ENCODE results near the gene LAMA2.

The LAMA2 gene

GRCh38 chr6:129451187-129451586 lies 568.2 kb downstream of the LAMA2 start:
- no peak for DNase-seq (ENCODE audit: low read depth)

DNA sequence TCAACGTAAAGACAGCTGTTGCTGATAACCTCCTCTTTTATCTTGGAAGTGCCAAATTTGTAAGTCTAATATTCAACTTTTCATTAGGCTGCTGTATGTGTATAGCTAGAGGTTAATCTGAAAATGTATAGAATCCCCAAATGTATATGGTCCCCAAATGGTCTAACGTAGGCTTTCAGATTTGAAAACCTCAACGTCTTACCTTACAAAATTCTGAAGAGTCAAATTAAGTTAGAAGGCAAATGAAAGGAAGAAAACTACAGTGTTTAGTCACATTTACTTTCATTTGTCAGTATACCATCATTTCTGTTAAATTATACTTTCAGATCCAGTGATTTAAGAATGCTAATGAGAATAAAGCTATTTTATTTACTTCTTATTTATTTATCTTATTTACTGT lies 570.1 kb downstream of the LAMA2 start:
- no peak for DNase-seq (ENCODE audit: low read depth)

DNA sequence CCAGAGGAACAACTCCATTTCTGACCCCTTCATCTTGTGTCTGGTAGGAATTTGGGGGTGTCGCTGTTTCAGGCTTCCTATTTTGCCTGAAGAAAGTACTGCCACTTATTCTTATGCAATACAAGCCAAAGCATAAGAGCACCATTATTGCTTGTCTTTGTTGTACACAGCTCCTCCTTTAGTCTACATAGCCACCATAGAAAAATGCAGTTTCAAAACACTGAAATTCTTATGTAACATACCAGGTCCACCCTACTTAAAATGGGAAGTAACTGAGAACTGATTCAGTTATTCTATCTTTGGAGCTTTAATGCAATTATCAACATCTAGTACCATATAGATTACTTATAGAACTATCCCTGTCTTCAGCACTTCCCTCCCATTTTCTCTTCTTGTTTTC lies 571.5 kb downstream of the LAMA2 start:
- no peak for DNase-seq (ENCODE audit: low read depth)

- DNase-seq (ENCODE audit: low read depth): no peak
These were observed 572.3 kb downstream of the LAMA2 start for GRCh38 chr6:129455126-129455769.

DNA sequence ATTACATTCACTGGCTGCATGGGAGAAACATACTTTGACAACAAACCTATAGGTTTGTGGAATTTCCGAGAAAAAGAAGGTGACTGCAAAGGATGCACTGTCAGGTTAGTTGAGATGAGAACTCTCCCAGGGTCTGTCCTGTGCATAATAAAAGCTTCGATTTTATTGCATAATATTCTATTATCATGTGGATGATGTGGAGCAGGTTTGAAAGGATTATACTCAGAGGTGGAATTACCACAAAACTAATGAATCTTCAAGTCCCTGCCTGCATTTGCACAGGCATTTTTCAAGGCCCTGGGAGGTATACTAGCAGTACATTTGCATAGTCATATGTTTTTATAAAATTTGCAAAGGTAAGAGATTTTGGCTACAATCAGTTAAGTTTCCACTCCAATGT lies 577.3 kb downstream of the LAMA2 start:
- no peak for DNase-seq (ENCODE audit: low read depth)

DNA sequence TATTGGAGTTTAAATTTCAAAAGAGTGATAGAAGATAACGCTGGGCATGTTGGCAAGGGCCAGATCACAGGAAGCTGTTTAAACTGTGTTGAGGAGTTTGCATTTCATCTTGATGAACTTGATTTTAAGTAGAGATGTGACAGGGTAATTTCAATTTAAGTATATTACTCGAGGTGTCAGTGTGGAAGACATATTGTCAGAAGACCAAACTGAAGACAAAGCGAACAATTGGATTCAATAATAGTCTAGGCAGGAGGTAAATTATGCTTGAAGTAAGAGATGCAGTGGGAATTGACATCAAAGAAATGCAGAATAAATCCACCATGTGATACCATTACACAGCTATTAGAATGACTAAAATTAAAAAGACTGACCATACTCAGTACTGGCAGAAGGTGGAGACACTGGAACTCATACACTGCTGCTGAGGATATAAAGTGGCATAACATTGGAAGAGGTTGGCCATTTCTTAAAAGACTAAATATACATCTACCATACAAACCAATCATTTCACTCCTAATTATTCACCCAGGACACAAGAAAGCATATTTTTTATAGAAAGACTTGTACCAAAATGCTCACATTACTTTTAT lies 586.2 kb downstream of the LAMA2 start:
- no peak for DNase-seq (ENCODE audit: low read depth)

- no peak for DNase-seq (ENCODE audit: low read depth)
These were observed 589.3 kb downstream of the LAMA2 start for GRCh38 chr6:129472239-129472638.

GRCh38 chr6:129473546-129473945 lies 590.6 kb downstream of the LAMA2 start:
- no peak for DNase-seq (ENCODE audit: low read depth)

DNA sequence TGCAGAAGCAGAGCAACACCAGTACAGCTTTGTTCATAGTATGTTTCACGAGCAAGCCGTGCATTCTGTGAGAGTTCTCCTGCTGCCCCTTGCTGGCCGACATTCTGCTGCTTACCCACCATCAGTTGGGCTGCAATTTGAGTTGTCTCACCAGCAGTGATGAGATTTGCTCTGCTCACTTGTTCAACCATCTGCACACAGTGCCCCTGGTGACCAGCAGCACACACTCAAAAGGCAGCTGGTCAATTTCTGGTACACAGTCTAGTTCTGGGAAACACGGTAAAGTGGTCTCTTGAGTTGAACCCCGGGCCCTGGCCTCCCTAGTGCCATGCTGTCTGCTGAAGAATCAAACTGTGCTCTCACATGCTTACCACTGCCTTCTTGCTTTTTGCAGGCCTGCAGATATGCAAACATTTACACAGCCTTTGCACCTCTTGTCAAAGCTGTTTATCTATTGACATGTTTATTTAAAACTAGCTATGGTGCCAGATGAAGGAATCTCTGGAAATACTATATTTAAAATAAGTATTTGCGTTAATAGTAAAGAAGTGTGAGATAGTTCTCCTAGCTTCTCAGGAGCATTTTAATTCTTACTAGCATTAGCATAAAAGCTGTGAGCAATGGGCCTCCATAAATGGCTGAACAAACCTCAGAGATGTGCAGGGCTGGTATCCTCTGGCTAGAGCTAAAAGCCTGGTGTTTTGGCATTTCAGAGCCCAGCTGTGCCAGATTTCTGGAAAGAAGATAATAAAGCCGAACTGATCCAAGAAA lies 592.7 kb downstream of the LAMA2 start:
- no peak for DNase-seq (ENCODE audit: low read depth)

DNA sequence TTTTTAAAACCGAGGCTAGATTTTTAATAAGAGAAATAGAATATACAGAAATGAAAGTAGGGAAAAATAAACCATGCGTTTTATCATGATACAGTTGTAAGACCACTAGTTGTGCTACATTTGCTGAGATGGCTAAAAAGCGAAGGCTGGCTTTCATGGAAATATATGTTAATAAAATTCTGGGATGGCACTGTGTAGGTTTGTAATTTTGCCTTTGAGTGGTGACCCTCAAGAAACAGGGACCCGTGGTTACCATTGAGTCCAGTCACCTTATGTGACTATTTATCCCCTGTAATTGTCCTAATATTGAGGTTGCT lies 593.3 kb downstream of the LAMA2 start:
- no peak for DNase-seq (ENCODE audit: low read depth)

GRCh38 chr6:129476810-129477209 lies 593.9 kb downstream of the LAMA2 start:
- DNase-seq (ENCODE audit: low read depth): no peak

GRCh38 chr6:129478379-129478778 lies 595.4 kb downstream of the LAMA2 start:
- DNase-seq (ENCODE audit: low read depth): no peak

- DNase-seq (ENCODE audit: low read depth): no peak
These were observed 598.8 kb downstream of the LAMA2 start for GRCh38 chr6:129481706-129482105.

DNA sequence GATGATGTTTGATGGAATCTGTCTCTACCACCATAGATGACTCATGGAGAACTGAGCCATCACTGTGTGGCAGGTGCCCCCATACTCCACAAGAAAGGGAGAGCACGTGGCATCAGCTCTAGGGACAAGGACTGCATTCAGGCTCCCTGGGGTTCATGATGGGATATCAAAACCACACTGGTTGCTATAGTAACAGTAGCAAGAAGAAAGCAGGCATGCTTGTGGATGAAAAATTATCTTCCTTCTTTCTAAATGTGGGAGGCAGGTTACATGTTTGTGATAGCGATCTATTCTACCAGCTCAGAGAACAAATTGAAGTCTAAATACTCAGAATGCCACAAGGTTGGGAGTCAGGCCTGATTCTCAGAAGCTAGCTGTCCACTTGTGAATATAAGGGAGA lies 602.8 kb downstream of the LAMA2 start:
- DNase-seq (ENCODE audit: low read depth): no peak

GRCh38 chr6:129486327-129486726 lies 603.4 kb downstream of the LAMA2 start:
- no peak for DNase-seq (ENCODE audit: low read depth)

GRCh38 chr6:129488313-129488712 lies 605.4 kb downstream of the LAMA2 start:
- DNase-seq (ENCODE audit: low read depth): no peak

DNA sequence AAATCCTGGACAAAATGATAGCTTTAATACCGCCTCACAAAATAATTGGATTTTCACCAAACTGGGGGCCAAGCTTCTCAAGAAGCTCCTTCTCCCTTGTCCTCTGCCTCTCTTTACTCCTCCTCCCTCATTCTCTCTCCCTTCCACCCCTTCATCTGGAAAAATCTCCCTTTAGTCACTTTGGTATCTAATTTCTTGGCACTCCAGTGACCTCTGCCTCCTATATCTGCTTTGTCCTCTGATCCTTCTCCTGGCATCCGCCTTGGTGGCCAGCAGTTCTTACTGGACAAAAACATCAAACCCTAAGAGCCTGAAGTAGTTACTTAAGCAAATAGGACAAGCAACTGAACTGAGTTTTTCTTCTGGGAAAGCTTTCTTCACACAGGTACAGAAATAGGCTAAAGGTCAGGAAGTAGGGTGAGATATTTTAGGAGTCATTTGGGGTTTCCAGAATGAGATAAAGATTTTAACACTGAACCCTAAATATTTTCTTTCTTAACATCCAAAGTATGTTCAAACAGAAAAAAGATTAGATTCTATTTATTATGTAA lies 606.4 kb downstream of the LAMA2 start:
- no peak for DNase-seq (ENCODE audit: low read depth)

DNA sequence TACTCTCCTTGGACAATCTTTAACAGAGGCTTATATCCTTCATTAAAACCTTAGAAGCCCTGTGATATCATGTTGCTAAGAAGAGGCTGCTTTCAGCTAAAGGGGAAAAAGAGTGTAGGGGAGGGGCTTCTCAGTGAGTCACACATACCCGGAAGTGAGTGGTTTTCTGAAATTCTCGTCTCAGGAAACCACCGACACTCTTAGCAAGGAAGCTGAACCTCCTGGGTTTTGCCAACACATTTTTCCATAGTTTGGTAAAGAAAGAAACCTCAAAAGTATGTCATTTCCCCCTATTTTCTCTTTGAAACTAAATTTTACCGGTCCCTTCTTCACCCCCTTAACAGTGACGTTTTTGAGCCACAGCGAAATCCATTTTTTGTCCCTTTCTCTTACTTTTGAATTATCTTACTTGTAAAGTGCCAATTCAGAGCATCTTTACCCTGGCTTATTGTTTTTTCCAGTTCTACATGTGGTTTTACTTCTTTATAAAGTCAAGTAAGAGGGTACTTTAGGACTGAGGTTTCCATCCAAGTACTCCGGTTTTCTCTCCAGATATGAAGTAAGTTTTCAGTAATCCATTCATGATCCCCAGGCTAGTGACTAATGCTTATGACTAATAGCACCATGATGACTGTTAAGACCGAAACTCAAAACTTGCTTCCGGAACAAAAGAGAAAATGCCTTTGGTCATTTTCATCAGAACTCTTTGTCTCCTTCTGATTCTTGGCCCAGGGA lies 607.8 kb downstream of the LAMA2 start:
- peak; percentile 93 for DNase-seq (ENCODE audit: low read depth)

GRCh38 chr6:129491436-129491835 lies 608.5 kb downstream of the LAMA2 start:
- no peak for DNase-seq (ENCODE audit: low read depth)

DNA sequence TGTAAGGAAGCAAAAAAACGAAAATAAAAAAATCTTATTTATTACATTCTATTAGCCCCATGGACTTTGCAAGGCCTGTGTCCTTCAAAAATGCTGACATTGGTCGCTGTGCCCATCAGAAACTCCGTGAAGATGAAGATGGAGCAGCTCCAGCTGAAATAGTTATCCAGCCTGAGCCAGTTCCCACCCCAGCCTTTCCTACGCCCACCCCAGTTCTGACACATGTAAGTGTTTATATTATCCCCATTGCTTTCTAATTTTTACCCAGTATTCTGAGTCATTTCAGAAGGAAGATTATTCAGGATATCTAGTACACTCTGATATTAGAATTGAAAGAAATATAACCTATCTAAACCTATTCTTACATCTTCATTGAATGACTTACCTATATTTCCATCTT lies 609.3 kb downstream of the LAMA2 start:
- DNase-seq (ENCODE audit: low read depth): no peak

- no peak for DNase-seq (ENCODE audit: low read depth)
These were observed 610.5 kb downstream of the LAMA2 start for GRCh38 chr6:129493354-129493902.

DNA sequence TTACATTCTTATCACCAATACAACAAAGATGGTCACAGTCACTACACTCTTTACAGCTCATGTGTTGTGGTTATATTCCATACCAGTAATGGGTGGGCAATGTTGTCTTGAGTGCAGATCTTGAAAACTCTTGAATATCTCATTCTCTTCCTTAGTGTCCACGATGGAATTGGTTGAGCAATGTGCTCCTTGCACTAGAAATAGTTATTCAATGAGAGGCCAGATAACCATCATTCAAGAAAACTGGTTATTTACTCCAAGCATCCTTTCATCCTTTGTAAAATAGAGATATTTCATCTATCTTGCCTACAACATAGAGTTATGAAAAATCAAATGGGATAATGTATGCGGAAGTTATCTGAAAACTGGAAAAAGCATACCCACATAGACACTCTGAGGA lies 611.2 kb downstream of the LAMA2 start:
- DNase-seq (ENCODE audit: low read depth): no peak
